H1 (cell line): ENCODE data around the gene HM13. TPM values are rescaled to one million over a fixed set of nuclear protein-coding genes. Genes with fewer than 3 reads are reported as not detected.
A peak's percentile ranks its signal among the peaks of the same experiment; 100 is the strongest.

Source experiments
- ATF3 ChIP-seq: IDR thresholded peaks from 2 replicates; pipeline ENCODE4 v1.6.1; 2011; ENCODE audit warnings: low read depth, mild to moderate bottlenecking, low read length; ENCODE audit not compliant: insufficient read depth
- CHD2 ChIP-seq: IDR thresholded peaks from 2 replicates; pipeline ENCODE4 v1.6.1; 2012; ENCODE audit warnings: low read length, improper control_type of control experiment
- CHD7 ChIP-seq: fragments of 300-600 bp; sonication (generic); IDR thresholded peaks from 2 replicates; pipeline ENCODE4 v1.7.1; 2012; ENCODE audit warnings: low read length, moderate library complexity, mild to moderate bottlenecking, inconsistent platforms; ENCODE audit not compliant: insufficient replicate concordance
- KDM4A ChIP-seq: IDR thresholded peaks from one replicate; pipeline ENCODE4 v1.7.1; 2012; ENCODE audit warnings: low read depth, mild to moderate bottlenecking, moderate library complexity, low read length, inconsistent platforms; ENCODE audit not compliant: severe bottlenecking
- POLR2A ChIP-seq, 2 experiments: IDR thresholded peaks; 1 replicate in 1 of 2; 2 replicates in 1 of 2; pipeline ENCODE4 v1.6.1; 2011; ENCODE audit warnings: low read depth in 2 of 2, low read length in 2 of 2, mild to moderate bottlenecking in 2 of 2; ENCODE audit errors: control extremely low read depth in 1 of 2
- RAD21 ChIP-seq, 2 experiments: IDR thresholded peaks in 1 of 2; conservative IDR thresholded peaks in 1 of 2; 2 replicates each; pipeline ENCODE4 v1.6.1; 2011; ENCODE audit warnings: low read depth in 2 of 2, low read length in 2 of 2, improper control_type of control experiment in 1 of 2, inconsistent platforms in 1 of 2, mild to moderate bottlenecking in 1 of 2, moderate library complexity in 1 of 2
- RFX5 ChIP-seq: IDR thresholded peaks from 2 replicates; pipeline ENCODE4 v1.6.1; 2011; ENCODE audit warnings: low read depth, low read length, improper control_type of control experiment, borderline replicate concordance
- RXRA ChIP-seq: IDR thresholded peaks from 2 replicates; pipeline ENCODE4 v1.6.1; 2011; ENCODE audit warnings: low read depth, mild to moderate bottlenecking, low read length, moderate library complexity; ENCODE audit not compliant: insufficient read depth
- SIX5 ChIP-seq: IDR thresholded peaks from 2 replicates; pipeline ENCODE4 v1.6.1; 2011; ENCODE audit warnings: mild to moderate bottlenecking, low read depth, low read length
- polyA plus RNA-seq, 7 experiments: library from polyadenylated mRNA; depleted of rRNA in 3 of 7; stranded (reverse) in 5 of 7; unstranded in 2 of 7; fragments of >200 nt in 5 of 7; fragments of 200-250 nt in 2 of 7; gene quantifications; 1 replicate in 5 of 7; 2 replicates in 1 of 7; 4 replicates in 1 of 7; pipeline versions ENCODE4 v1.2.1 to v1.2.3, GENCODE V29; 2011 to 2013; ENCODE audit warnings: missing spikeins in 2 of 7, mixed read lengths in 2 of 7
- total RNA-seq: library from RNA; stranded (reverse); fragmentation: NEBNext Ultra II Directional; extraction: Animal tissue kit (Norgen Biotek cat#: 25700); gene quantifications from 2 replicates; pipeline ENCODE4 v1.2.1, GENCODE V29; 2021

The HM13 gene
- total and polyA plus RNA-seq, 2 of the 8 experiments (the other 6 are each of a cell fraction or from before 2014, with no cell fraction given) = 118 to 183 TPM

GRCh38 chr20:31595654-31596411 lies 81.6 kb downstream of the HM13 start (continued):
- TF ChIP-seq CHD7 (peak; percentile 88), CHD2 (no peak), KDM4A (no peak), RAD21 (IDR thresholded peaks at IDR 0.05 in 1 of 2, conservative IDR thresholded peaks at IDR 0.05 in 1 of 2; ENCODE audit: low read depth in 2 of 2, low read length in 2 of 2) (no peak), POLR2A (IDR thresholded peaks at IDR 0.05; ENCODE audit: control extremely low read depth in 1 of 2, low read depth in 2 of 2, low read length in 2 of 2) (peak in 1 of 2 experiments; percentile 53; a peak in 1 of 3 replicates), RXRA (0 out of 2 replicates have a peak, but pooled peaks have one; percentile 2), RFX5 (no peak), SIX5 (no peak), ATF3 (no peak)
